Gastrocnemius medialis (tissue), 4 donors: Measurements from ENCODE around the gene CYTH1.

Experiments
- CTCF ChIP-seq, 5 experiments: fragments of 450-650 bp in 3 of 5; fragments of 200-600 bp in 2 of 5; sonication (generic) in 2 of 5; IDR thresholded peaks in 4 of 5; conservative IDR thresholded peaks in 1 of 5; 1 replicate in 4 of 5; 2 replicates in 1 of 5; pipeline ENCODE4 v1.5.1; 2016 to 2019; ENCODE audit warnings: antibody characterized with exemption in 5 of 5, mild to moderate bottlenecking in 3 of 5, moderate library complexity in 3 of 5
- POLR2A ChIP-seq, 2 donors: fragments of 450-650 bp; IDR thresholded peaks; one replicate each; pipeline ENCODE4 v1.6.1; 2017; ENCODE audit warnings: antibody characterized with exemption in 2 of 2, mild to moderate bottlenecking in 2 of 2, moderate library complexity in 2 of 2

- TF ChIP-seq CTCF (IDR thresholded peaks at IDR 0.05 in 4 of 5, conservative IDR thresholded peaks at IDR 0.05 in 1 of 5) (no peak), POLR2A (IDR thresholded peaks at IDR 0.05) (no peak)
These were observed 2.3 kb upstream of the CYTH1 start for GRCh38 chr17:78784352-78784751.
